Measurements from ENCODE around the gene ATL1. TPM values are rescaled to one million over a fixed set of nuclear protein-coding genes. Genes with fewer than 3 reads are reported as not detected.
A peak's percentile ranks its signal among the peaks of the same experiment; 100 is the strongest.

Gene ATL1
- total RNA-seq, 1 experiment from 2014 or later, result 1.5 TPM

DNA sequence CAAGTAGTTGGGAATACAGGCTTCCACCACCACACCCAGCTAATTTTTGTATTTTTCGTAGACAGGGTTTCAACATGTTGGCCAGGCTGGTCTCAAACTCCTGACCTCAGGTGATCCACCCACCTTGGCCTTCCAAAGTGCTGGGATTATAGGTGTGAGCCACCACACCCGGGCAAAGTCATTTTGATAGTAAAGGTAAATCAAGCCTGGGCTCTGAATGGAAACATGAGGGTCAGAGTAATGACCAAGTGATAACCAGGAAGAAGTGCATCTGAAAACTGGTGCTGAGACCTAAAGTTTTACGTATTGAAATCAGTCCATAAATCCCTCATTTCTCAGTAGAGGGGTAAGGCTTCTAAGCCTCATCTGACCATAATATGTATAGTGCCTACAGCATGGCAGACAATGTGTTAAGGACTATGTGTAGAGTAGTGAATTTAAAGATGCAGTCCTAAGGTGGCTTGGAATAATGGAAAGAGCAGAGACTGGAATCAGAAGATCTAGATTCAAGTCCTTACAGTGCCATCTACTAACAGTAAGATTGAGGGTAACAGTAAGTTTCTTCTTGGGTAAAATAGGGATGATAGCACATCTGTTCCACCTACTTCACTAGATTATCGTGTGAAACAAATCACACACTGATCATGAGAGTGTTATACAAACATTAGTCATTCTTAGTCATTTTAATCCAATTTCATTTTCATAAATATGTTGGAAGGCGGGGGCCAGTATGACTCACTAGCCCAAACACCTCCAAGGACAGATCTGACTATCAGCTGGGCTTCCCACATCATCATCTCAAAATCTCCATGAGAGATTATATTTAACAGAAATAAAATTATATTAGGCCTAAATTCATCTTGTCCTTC, 38.8 kb upstream of the ATL1 start:
- Histone ChIP-seq H3K9me3 (ENCODE audit: control insufficient read depth, insufficient read depth, low read depth, low read length) (no peaks in the 10 kb centered on the region), H3K27ac (ENCODE audit: low read length) (no peak overlapping the region), H3K4me3 (ENCODE audit: low read depth in 2 of 2, low read length in 2 of 2) (no peak overlapping the region), H3K27me3 (ENCODE audit: control insufficient read depth, insufficient read depth, low read length) (no peaks in the 10 kb centered on the region), H3K36me3 (ENCODE audit: control insufficient read depth, insufficient read depth, low read length) (no peaks in the 10 kb centered on the region), H3K4me1 (ENCODE audit: control insufficient read depth, insufficient read depth, low read length) (peaks cover 6% of the 10 kb centered on the region)
- in situ Hi-C loops (cut with HindIII; ENCODE audit: low pct_unique_long_range_greater_than_20kb, low sequenced_read_pairs), result no loop called here
- DNase-seq (ENCODE audit: low read depth, low spot score) (peak; percentile 69), ATAC-seq (peak; percentile 94)
- CTCF ChIA-PET, result no interaction called here
- BruUV-seq (replicated peaks), result no TSS peak
- intact Hi-C loops (cut with micrococcal nuclease; ENCODE audit: unreplicated experiment), result no loop called here
- TF ChIP-seq, protein P1, sequence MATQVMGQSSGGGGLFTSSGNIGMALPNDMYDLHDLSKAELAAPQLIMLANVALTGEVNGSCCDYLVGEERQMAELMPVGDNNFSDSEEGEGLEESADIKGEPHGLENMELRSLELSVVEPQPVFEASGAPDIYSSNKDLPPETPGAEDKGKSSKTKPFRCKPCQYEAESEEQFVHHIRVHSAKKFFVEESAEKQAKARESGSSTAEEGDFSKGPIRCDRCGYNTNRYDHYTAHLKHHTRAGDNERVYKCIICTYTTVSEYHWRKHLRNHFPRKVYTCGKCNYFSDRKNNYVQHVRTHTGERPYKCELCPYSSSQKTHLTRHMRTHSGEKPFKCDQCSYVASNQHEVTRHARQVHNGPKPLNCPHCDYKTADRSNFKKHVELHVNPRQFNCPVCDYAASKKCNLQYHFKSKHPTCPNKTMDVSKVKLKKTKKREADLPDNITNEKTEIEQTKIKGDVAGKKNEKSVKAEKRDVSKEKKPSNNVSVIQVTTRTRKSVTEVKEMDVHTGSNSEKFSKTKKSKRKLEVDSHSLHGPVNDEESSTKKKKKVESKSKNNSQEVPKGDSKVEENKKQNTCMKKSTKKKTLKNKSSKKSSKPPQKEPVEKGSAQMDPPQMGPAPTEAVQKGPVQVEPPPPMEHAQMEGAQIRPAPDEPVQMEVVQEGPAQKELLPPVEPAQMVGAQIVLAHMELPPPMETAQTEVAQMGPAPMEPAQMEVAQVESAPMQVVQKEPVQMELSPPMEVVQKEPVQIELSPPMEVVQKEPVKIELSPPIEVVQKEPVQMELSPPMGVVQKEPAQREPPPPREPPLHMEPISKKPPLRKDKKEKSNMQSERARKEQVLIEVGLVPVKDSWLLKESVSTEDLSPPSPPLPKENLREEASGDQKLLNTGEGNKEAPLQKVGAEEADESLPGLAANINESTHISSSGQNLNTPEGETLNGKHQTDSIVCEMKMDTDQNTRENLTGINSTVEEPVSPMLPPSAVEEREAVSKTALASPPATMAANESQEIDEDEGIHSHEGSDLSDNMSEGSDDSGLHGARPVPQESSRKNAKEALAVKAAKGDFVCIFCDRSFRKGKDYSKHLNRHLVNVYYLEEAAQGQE (IDR thresholded peaks at IDR 0.05; ENCODE audit: insufficient read depth in 1 of 2, low read depth in 2 of 2, low read length in 1 of 2), result no peak
- TF ChIP-seq SIN3A (IDR thresholded peaks at IDR 0.05; ENCODE audit: borderline replicate concordance, insufficient read depth, low read depth, low read length) (no peak), POLR2AphosphoS5 (IDR thresholded peaks at IDR 0.05; ENCODE audit: low read depth, low read length) (no peak), TCF7L2 (IDR thresholded peaks at IDR 0.05; ENCODE audit: low read depth, low read length) (no peak)
- TF ChIP-seq, protein P2, sequence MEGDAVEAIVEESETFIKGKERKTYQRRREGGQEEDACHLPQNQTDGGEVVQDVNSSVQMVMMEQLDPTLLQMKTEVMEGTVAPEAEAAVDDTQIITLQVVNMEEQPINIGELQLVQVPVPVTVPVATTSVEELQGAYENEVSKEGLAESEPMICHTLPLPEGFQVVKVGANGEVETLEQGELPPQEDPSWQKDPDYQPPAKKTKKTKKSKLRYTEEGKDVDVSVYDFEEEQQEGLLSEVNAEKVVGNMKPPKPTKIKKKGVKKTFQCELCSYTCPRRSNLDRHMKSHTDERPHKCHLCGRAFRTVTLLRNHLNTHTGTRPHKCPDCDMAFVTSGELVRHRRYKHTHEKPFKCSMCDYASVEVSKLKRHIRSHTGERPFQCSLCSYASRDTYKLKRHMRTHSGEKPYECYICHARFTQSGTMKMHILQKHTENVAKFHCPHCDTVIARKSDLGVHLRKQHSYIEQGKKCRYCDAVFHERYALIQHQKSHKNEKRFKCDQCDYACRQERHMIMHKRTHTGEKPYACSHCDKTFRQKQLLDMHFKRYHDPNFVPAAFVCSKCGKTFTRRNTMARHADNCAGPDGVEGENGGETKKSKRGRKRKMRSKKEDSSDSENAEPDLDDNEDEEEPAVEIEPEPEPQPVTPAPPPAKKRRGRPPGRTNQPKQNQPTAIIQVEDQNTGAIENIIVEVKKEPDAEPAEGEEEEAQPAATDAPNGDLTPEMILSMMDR (IDR thresholded peaks at IDR 0.05), result no peak
- POLR2A ChIA-PET, result no interaction called here

DNA sequence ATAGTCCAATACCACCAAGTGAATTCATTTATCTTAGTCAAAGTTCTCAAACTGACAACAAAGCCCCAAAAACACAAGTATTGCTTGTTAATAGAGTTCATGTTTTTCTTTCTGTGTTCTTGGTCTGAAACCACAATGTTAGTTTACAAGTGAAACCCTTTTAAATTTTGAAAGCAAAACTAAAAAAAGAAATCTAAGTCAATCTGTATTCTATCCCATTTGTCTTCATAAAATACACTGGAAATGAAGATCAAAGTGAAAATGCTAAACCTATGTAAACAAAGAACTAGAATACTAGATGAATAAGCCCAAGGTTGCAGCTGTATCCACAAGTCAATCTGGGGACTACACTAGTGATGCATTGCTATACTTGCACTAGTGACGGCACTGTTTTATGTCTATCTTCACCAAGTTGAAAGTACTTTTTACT, 38.0 kb upstream of the ATL1 start:
- ChIA-PET POLR2A (no interaction called here), CTCF (no interaction called here)
- in situ Hi-C loops (cut with HindIII; ENCODE audit: low pct_unique_long_range_greater_than_20kb, low sequenced_read_pairs), result no loop called here
- H3K36me3 ChIP-seq (ENCODE audit: control insufficient read depth, insufficient read depth, low read length), result no peaks in the 10 kb centered on the region; the same call in 1 of the 2 replicates
- H3K27me3 ChIP-seq (ENCODE audit: control insufficient read depth, insufficient read depth, low read length), result no peaks in the 10 kb centered on the region
- BruUV-seq (replicated peaks), result no TSS peak
- DNase-seq (ENCODE audit: low read depth, low spot score) (no peak), ATAC-seq (no peak)
- no peak overlapping the region for H3K27ac ChIP-seq (ENCODE audit: low read length)
- intact Hi-C loops (cut with micrococcal nuclease; ENCODE audit: unreplicated experiment), result no loop called here
- no peak for TF ChIP-seq POLR2AphosphoS5 (IDR thresholded peaks at IDR 0.05; ENCODE audit: low read depth, low read length)
- TF ChIP-seq TCF7L2 (IDR thresholded peaks at IDR 0.05; ENCODE audit: low read depth, low read length), result no peak
- TF ChIP-seq SIN3A (IDR thresholded peaks at IDR 0.05; ENCODE audit: borderline replicate concordance, insufficient read depth, low read depth, low read length), result no peak
- TF ChIP-seq, protein P2 (IDR thresholded peaks at IDR 0.05), result no peak
- TF ChIP-seq, protein P1 (IDR thresholded peaks at IDR 0.05; ENCODE audit: insufficient read depth in 1 of 2, low read depth in 2 of 2, low read length in 1 of 2), result no peak
- H3K4me1 ChIP-seq (ENCODE audit: control insufficient read depth, insufficient read depth, low read length), result peaks cover 6% of the 10 kb centered on the region
- H3K4me3 ChIP-seq (ENCODE audit: low read depth in 2 of 2, low read length in 2 of 2), result no peak overlapping the region
- no peaks in the 10 kb centered on the region for H3K9me3 ChIP-seq (ENCODE audit: control insufficient read depth, insufficient read depth, low read depth, low read length)

Data from Panc1 (cell line).